HG03066 (cell line): Measurements from ENCODE around the gene MPP2.
"Not testable (repeated sequence)": the region's sequence is repeated elsewhere in the genome, so short reads cannot be mapped to it uniquely, and the experiment has no call there.

ENCODE experiments used
- ATAC-seq: cut with Tn5 transposase; IDR thresholded peaks from one replicate; pipeline ENCODE4 v1.9.1; 2021; ENCODE audit warnings: low read depth; ENCODE audit not compliant: unreplicated experiment

The MPP2 gene

DNA sequence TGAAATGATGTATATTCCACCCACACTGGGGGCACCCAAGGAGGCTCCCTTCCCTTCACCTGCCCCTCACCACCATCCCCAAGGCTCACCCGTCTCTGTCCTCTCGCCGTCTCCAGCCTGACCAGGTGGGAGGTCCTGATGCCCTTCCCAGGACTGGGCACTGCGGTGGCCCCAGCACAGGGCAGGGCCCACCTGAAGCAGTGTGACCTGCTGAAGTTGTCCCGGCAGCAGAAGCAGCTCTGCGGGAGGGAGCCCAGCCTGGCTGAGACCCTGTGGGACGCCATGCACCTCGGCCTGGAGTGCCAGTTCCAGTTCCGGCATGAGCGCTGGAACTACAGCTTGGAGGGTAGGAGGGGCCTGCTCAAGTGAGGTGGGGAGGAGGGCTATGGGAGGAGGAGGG is 25.0 kb upstream of the MPP2 start:
- no peak for ATAC-seq

DNA sequence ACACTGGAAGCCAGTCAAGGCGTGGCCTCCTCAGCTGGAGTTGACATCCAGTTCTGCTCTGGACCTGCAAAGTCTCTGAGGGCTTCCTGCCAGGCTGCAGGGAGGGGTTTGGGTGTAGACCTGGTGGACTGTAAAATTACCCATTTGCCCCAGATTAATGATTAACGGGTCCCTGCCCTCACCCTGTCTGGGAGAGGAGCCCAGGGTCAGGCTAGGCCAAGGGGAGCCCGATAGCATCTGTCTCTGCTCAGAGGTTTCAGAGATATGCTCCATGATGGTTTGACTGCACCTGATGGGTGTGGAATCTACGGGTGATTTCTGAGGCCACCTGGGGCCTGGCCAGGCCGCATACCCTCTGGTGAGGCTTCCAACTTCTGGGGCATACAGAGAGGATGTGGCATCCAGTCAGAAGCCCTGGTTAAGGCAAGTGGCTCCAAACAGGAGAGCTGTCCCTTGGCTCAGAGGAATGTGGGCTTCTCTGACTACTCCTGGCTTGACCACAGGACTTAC is 23.8 kb upstream of the MPP2 start:
- ATAC-seq: no peak

DNA sequence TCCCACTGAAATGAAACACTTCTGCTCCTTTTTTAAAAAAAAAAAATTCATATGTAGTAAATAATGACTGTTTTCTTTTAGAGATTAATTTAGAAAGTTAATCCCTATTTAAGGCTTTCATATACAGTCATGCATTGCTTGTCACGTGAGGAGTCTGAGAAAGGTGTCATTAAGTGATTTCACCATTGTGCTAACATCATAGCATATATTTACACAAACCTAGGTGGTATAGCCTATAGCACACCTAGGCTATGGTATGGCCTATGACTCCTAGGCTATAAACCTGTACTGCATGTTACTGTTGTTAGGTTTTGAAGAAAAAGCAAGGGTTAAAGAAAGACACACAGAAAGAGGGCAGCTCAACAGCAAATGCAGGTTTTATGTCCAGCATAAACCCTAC is 21.3 kb upstream of the MPP2 start:
- ATAC-seq: no peak

DNA sequence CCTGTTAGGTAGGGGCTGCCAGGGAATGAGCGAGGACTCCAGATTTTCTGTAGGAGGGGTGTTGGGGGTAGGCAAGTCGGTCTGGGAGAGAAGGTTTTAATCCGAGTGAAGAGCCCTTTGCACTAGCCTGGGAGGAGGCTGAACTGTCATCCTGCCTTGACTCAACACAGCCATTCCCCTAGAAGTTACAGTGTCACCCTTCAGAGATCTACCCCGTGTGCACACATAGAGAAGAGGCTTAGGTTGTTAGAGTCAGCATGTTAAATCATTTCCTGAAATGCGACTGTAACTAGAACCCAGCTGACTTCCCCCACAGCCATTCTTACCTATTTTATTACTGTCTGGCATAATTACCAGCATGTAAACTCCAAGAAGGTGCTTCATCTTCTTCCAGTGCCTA is 20.6 kb upstream of the MPP2 start:
- ATAC-seq: not testable (repeated sequence)

DNA sequence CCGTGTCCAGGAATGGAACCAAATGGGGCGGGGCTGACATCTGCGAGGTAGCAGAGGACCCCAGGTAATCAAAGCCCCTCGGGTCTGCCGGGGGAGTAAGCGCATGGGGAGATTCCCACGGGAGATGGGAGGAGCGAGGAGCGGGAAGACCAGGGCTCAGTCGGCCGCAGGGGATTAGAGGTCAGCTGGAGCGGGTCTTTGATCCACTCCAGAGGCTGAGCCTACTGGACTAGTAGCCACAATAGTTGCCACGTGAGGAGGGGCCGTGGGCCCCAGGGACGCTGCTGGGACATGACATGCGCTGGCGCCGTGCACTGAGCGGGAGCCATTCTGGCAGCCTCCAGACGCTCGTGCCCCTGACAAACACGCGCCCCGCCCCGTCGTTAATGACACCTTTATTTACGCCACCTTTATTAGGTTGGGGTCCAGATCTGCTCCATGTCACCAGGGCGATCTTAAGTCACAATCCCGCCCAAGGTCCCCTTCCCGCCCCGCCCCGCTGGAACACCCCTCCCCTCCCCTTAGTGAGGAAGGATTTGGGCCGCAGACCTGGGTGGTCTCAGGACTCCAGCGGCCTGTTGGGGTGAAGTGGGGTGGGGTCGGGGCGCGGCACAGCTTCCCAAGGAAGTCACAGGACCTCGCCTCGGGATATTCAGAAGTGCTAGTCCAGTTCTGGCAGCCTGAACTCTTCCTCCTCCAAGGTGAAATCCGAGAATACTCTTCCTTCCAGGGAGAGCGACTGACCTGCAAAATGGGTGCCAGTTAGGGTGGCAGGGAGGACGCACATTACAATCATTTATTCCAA is 19.9 kb upstream of the MPP2 start:
- ATAC-seq: no peak

DNA sequence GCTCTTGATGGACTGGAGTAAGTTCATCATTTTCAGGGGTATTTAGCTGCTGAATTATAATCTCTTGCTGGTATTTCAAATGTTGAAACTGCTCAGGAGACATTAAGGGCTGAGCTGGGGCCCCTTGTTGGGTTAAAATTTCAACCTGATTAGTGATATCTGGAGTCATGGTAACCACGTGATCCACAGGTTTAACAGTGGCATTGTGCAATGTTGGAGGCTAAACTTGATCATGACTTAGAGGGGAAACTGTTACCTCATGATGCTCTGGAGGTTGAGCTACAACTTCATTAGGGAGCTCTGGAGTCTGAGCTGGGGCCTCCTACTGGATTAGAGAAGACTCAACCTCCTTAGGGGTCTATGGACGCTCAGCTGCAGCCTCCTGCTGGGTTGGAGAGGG is 17.2 kb upstream of the MPP2 start:
- no peak for ATAC-seq

DNA sequence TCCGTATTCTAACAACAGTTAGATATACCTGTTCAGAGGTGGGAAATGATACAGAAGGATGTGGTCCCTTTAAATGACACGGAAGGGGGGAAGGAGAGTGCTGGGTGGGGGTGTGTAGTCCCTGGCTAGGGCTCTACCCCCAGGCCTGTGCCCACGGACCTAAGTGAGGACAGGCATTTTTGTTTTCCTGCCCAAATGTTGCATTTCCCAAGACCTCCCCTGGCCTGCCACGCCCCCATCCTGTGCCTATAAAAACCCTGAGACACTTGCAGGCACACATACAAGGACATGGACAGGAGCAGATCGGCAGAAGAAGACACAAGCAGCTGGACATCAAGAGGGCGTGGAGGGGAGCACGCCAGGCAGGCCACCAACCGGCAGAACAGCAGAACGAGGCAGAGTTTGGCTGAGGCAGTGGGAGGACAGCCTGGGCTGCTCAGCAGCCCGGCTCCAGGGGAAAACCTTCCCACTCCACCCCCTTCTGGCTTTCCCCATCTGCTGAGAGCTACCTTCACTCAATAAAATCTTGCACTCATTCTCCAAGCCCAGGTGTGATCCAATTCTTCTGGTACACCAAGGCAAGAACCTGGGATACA is 13.3 kb upstream of the MPP2 start:
- no peak for ATAC-seq

DNA sequence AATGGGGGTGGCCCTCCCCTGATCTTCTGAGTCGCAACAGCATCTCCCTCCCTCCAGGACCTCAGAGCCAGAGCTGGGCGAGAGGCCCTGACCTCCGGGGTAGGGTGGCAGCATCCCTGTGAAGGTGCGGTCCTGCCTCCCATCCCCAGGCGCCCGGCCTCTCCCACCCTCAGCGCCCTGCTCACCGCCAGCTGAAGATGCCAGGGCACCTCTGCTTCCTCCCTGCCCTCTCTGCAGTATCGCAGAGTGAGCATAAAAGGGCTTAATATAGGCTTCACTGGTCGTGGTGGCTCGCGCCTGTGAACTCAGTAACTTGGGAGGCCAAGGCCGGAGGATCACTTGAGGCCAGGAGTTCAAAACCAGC is 10.7 kb upstream of the MPP2 start:
- no peak for ATAC-seq

DNA sequence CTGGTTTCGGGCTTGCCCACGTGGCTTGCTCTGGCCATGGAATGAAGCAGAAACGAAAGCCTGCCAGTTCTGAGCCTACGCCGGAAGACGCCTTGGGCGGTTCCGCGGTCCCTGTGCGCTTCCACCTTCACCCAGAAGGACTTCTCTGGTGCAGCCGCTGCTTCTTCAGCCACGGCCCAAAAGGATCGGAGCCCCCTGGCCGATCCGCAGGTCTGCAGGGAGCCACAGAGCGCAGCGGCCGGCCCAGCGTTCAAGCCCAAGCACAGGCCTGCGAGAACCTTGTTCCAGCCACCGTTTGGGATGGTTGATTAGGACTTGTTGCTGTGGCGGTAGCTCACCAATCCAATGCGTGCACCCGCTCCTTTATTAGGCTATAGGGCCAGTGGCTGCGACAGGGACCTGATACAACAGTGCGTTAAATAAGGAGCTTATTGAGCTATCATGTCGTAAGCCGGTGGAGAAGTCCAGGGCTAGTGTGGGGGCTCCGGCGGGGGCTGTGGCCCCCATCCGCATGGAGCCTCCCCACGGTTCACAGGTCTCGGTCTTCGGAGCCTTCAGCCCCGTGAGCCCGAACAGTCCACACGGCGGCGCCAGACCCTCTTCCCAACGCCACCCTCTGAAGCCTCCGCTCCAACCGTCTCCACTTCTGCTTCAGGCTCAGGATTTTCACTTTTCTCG is 10.2 kb upstream of the MPP2 start:
- no peak for ATAC-seq

DNA sequence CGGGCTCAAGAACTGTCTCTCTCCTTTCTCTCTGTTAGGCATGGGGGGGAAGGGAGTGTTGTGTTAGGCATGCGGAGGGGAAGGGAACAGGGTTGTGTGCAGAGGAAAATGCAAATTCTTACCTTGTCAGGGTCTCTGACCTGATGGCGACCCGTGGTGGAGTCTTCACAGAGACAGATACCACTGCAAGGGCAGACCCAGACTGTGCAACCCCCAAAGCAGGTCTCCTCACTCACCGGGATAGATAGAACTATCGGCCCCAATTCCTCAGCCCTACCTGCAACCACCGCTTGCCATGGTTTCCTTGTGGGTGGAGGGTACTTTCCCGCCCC is 9.6 kb upstream of the MPP2 start:
- ATAC-seq: no peak

DNA sequence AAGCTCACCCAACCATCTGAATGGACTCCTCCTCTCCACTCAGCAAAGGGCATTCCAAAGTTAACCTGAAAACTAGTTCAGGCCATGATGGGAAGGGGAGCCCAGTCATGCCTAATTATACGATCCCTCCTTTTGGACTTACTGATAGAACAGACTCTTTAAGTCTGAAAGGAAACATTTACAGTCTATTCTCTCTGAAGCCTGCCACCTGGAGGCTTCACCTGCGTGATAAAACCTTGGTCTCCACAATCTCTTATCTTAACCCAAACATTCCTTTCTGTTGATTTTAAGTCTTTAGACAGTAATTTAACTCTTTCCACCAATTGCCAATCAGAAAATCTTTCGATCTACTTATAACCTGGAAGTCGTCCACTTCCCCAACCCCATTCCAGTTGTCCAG is 9.0 kb upstream of the MPP2 start:
- ATAC-seq: no peak

DNA sequence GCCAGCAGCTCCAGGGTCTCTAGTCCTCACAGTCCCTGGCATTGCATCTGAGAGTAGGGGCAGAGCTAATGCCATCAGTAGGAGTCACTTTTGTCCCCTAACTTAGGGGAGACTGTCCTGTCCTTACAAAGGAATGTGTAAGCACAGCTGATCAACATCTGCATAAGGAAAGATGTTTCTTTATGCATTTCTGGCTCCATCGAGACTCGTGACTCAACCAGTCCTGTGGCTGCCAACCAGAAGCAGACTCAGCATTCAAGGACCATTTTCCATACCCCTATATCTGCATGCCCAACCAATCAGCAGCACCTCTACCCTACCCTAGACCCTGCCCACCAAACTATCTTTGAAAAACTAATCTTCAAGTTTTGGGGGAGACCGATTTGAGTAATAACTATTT is 8.2 kb upstream of the MPP2 start:
- no peak for ATAC-seq

DNA sequence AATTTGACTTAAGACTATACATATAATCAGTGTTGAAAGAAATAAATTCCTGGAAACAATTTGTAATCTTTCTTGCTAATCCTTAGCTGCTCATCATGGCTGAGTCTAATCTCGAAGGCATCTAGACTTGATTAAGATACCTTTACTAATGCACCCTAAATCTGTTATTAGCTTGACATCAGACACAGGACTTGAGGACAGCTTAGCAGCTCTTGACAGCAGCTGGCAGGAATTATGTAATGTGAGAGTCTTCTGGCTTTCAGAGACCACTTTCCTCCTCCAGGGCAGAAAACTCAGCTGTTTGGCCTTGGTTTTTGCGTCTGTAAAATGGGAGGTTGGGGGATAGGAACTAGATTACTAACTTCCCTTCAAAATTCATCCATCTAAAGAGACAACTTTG is 7.1 kb upstream of the MPP2 start:
- no peak for ATAC-seq

DNA sequence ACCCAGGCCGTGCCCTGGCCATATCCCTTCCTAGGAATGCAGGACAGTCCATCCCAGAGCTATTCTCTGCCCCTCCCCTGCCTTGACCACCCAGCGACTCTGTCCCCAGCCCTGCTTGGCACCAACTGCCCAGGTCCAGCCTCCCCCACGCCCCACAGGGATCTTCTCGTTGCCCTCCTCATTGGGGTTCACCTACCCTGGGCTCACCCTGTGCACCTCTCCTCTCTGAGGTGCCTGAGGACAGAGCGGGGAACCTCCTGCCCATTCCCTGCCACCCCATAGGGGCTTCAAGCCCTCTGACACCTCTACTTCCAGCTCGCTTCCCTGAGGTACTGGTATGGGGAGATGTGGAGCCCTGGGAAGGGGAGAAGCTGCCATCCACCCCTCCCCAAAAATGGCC is 6.2 kb upstream of the MPP2 start:
- no peak for ATAC-seq

DNA sequence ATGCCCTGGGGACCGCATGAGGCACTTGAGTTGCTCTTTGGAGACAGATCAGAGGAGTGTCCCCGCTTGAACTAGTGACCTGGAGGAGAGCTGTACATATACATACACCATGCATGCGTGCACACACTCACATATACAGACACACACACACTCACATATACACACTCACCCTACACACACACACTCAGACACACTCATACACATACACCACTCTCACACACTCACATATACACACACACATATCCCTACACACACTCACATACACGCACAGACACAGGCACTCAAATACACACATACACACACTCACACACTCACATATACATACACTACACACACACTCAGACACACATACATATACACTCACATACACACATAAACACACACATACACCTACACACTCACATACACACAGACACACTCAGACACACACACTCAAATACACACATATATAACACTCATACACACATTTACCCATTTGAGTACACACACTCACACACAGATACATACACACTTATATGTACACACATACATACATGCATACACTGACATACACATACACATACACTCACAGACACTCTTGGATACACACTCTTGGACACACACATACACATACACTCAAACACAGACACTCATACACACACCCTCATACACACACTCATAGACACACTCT is 5.4 kb upstream of the MPP2 start:
- no peak for ATAC-seq

DNA sequence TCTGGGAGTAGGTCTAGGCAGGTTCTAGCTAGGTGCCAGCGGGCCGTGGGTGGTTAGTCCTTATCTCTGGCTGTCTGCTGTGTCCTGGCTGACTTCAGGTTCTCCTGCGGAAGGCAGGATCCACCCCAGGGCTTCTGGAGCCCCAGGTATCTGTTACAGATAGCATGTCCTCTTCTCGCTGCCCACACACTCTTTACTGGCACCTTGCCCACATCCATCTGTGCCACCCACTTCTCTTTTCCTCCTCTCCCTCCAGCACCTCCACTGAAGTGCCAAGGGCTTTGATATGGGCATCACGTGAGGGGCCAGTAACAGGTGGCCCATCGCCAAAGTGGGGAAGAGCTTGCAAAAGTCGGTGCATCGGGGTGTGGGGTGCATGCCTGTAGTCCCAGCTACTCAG is 4.6 kb upstream of the MPP2 start:
- ATAC-seq: no peak

DNA sequence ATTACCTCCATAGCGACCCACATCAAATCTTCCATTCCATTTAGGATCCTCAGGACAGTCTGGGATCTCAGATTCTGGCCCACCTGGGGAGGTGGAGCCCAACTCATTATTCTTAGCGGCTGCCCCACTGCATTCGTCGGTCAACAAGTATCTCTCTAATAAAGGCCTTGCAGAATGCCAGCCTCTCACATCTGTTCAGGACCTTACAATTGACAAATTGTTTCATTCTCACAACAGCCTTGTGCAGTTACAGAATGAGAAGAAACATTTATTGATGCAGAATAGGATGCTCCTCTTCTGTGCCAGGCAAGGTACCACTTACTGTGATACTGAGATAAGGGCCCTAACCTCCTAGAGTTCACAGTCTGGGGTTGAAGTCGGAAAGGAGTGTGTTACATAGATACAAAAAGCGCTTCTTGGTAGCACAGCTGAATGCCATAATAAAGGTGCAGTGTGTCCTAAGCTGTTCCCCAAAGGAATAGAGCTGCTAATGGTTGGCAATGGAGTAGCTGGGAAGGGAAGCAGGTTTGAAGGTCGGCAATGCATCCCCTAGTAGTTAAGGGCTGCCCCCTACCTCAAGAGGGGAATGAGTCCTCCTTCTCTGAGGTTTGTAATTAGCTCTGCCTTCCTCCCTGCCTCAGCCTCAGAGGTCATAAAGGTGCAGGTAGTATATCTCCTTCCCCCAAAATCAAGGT is 2.3 kb upstream of the MPP2 start:
- ATAC-seq: no peak

DNA sequence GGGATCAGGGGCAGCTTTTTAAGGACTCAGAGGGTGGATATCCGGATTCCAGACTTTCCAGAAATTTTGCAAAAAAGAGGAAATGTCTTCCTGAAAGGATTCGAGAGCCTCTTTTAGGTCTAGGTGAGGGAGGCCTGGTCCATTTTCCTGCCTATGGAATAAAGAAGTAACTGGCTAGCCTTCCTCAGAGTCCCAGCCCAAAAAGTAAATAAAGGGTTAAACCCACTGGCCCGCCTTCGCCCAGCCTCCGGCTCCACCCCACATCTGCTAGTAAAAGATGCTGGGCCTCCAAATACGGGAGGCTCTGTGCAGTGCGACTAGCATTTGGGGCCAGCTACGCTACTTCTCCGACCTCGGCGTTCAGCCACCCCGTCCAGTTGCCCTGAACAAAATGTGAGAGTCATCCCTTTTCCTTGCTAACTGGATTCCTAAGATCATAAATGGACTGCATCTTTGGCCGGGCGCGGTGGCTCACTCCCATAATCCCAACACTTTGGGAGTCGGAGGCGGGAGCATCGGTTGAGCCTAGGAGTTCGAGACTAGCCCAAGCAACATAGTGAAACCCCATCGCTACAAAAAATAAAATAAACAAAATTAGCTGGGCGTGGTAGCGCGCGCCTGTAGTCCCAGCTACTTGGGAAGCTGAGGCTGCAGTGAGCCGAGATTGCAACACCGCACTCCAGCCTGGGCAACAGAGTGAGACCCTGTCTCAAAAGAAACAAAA is 824 bp upstream of the MPP2 start:
- ATAC-seq: no peak

DNA sequence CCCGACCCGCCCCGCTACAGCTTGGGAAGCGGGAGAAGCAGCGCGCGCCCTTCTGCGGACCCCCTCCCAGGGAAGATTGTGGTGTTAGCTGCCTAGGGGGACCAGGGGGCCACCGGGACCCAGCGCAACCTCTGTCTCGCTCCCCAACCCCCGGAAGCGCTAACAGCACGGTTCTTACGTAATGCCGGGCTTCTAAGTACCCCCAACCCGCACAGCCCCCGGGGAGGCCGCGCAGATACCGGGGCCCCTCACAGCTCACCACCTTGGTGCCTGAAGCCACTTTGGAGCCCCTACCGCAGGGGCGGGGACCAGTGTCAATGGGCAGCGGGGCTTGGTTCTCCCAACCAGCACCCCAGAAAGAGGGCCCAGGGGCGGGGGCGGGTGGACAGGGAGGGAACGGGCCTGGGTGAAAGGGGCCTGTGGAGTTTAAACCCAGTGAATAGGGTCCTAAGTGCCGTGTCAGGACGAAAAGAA is 348 bp downstream of the MPP2 start:
- ATAC-seq: no peak
